H9 (cell line): ENCODE data around the gene CREB1. TPM values are rescaled to one million over a fixed set of nuclear protein-coding genes. Genes with fewer than 3 reads are reported as not detected.

Experiments used
- DNase-seq: peaks from one replicate; pipeline ENCODE4 v3.0.0-alpha.2; 2017
- H2AFZ ChIP-seq: one replicate; pipeline ENCODE4 v1.6.1; 2013; ENCODE audit warnings: mild to moderate bottlenecking, low read length, control low read depth, moderate library complexity
- H2AK5ac ChIP-seq: 2 replicates; pipeline ENCODE4 v1.6.1; 2013; ENCODE audit warnings: low read length, control low read depth, mixed read lengths; ENCODE audit not compliant: insufficient read length
- H2BK120ac ChIP-seq: one replicate; pipeline ENCODE4 v1.6.1; 2013; ENCODE audit warnings: low read depth, mild to moderate bottlenecking, low read length, control low read depth, inconsistent platforms; ENCODE audit not compliant: poor library complexity, severe bottlenecking
- H2BK12ac ChIP-seq: 2 replicates; pipeline ENCODE4 v1.6.1; 2013; ENCODE audit warnings: low read length, control low read depth, mixed read lengths, low read depth; ENCODE audit not compliant: insufficient read length
- H2BK15ac ChIP-seq: 2 replicates; pipeline ENCODE4 v1.6.1; 2013; ENCODE audit warnings: low read depth, low read length, control low read depth
- H2BK20ac ChIP-seq: one replicate; pipeline ENCODE4 v1.6.1; 2013; ENCODE audit warnings: low read depth, mild to moderate bottlenecking, low read length, control low read depth, inconsistent platforms; ENCODE audit not compliant: poor library complexity, severe bottlenecking
- H2BK5ac ChIP-seq: 2 replicates; pipeline ENCODE4 v1.6.1; 2013; ENCODE audit warnings: low read length, control low read depth, mixed read lengths; ENCODE audit not compliant: insufficient read length
- H3K14ac ChIP-seq: 2 replicates; pipeline ENCODE4 v1.6.1; 2013; ENCODE audit warnings: low read length, control low read depth; ENCODE audit not compliant: insufficient read depth
- H3K18ac ChIP-seq: 2 replicates; pipeline ENCODE4 v1.6.1; 2013; ENCODE audit warnings: low read depth, mild to moderate bottlenecking, mixed read lengths, low read length, control low read depth; ENCODE audit not compliant: insufficient read length
- H3K23ac ChIP-seq: 2 replicates; pipeline ENCODE4 v1.6.1; 2013; ENCODE audit warnings: low read length, control low read depth, mixed read lengths, low read depth; ENCODE audit not compliant: insufficient read length
- H3K23me2 ChIP-seq: 2 replicates; pipeline ENCODE4 v1.6.1; 2013; ENCODE audit warnings: low read depth, mild to moderate bottlenecking, mixed read lengths, low read length, control low read depth; ENCODE audit not compliant: insufficient read length, poor library complexity, severe bottlenecking
- H3K27ac ChIP-seq: 2 replicates; pipeline ENCODE4 v1.5.1; 2013; ENCODE audit warnings: low read length, control low read depth, mixed read lengths, low read depth; ENCODE audit not compliant: insufficient read length
- H3K27me3 ChIP-seq: 2 replicates; pipeline ENCODE4 v1.6.1; 2013; ENCODE audit warnings: low read length, control low read depth, inconsistent platforms; ENCODE audit not compliant: insufficient read depth
- H3K4ac ChIP-seq: 2 replicates; pipeline ENCODE4 v1.6.1; 2013; ENCODE audit warnings: low read depth, mild to moderate bottlenecking, control low read depth, inconsistent platforms, low read length, moderate library complexity
- H3K4me1 ChIP-seq: 2 replicates; pipeline ENCODE4 v1.6.1; 2013; ENCODE audit warnings: low read length, control low read depth, inconsistent platforms; ENCODE audit not compliant: insufficient read depth
- H3K4me2 ChIP-seq: 2 replicates; pipeline ENCODE4 v1.6.1; 2013; ENCODE audit warnings: low read length, control low read depth, mixed read lengths; ENCODE audit not compliant: insufficient read length, insufficient read depth
- H3K56ac ChIP-seq: 2 replicates; pipeline ENCODE4 v1.6.1; 2013; ENCODE audit warnings: low read depth, mild to moderate bottlenecking, mixed read lengths, low read length, control low read depth; ENCODE audit not compliant: insufficient read length
- H3K79me1 ChIP-seq: 2 replicates; pipeline ENCODE4 v1.6.1; 2013; ENCODE audit warnings: low read depth, mild to moderate bottlenecking, moderate library complexity, low read length, control low read depth, inconsistent platforms; ENCODE audit not compliant: insufficient read depth, poor library complexity, severe bottlenecking
- H3K79me2 ChIP-seq: 2 replicates; pipeline ENCODE4 v1.6.1; 2013; ENCODE audit warnings: low read length, control low read depth, inconsistent platforms; ENCODE audit not compliant: insufficient read depth
- H3K9ac ChIP-seq: 2 replicates; pipeline ENCODE4 v1.6.1; 2013; ENCODE audit warnings: low read length, control low read depth, mixed read lengths; ENCODE audit not compliant: insufficient read length; ENCODE audit errors: extremely low read depth
- H3K9me3 ChIP-seq: one replicate; pipeline ENCODE4 v1.6.1; 2013; ENCODE audit warnings: low read depth, low read length, inconsistent platforms; ENCODE audit not compliant: control insufficient read depth
- H3T11ph ChIP-seq: one replicate; pipeline ENCODE4 v1.6.1; 2013; ENCODE audit warnings: mild to moderate bottlenecking, low read length, control low read depth, inconsistent platforms
- H4K20me1 ChIP-seq: one replicate; pipeline ENCODE4 v1.6.1; 2013; ENCODE audit not compliant: control insufficient read depth, insufficient read length, insufficient read depth
- H4K5ac ChIP-seq: 2 replicates; pipeline ENCODE4 v1.6.1; 2013; ENCODE audit warnings: low read depth, mild to moderate bottlenecking, mixed read lengths, low read length, control low read depth; ENCODE audit not compliant: insufficient read length
- H4K8ac ChIP-seq: replicated peaks from 2 replicates; pipeline ENCODE4 v1.6.1; 2013; ENCODE audit warnings: low read length, control low read depth, mixed read lengths, low read depth; ENCODE audit not compliant: insufficient read length
- H4K91ac ChIP-seq: 2 replicates; pipeline ENCODE4 v1.6.1; 2013; ENCODE audit warnings: low read depth, mild to moderate bottlenecking, moderate library complexity, mixed read lengths, low read length, control low read depth; ENCODE audit not compliant: insufficient read length
- H3K27ac Mint-ChIP-seq, 3 experiments: 2 replicates in 2 of 3; 3 replicates in 1 of 3; pipeline ENCODE4 v1.8.0; 2020 to 2021; ENCODE audit warnings: mixed read lengths in 3 of 3, mild to moderate bottlenecking in 1 of 3, moderate library complexity in 1 of 3
- H3K27me3 Mint-ChIP-seq: 2 replicates; pipeline ENCODE4 v1.8.0; 2021; ENCODE audit warnings: low read depth, mild to moderate bottlenecking, moderate library complexity, mixed read lengths
- H3K36me3 Mint-ChIP-seq, 3 experiments: 2 replicates in 2 of 3; 3 replicates in 1 of 3; pipeline ENCODE4 v1.8.0; 2020 to 2021; ENCODE audit warnings: low read depth in 3 of 3, mixed read lengths in 3 of 3; ENCODE audit not compliant: insufficient read depth in 1 of 3
- H3K4me1 Mint-ChIP-seq, 2 experiments: 2 replicates each; pipeline ENCODE4 v1.8.0; 2020; ENCODE audit warnings: mixed read lengths in 2 of 2
- H3K4me3 Mint-ChIP-seq, 2 experiments: 2 replicates in 1 of 2; 3 replicates in 1 of 2; pipeline ENCODE4 v1.8.0; 2020 to 2021; ENCODE audit warnings: mild to moderate bottlenecking in 2 of 2, mixed read lengths in 2 of 2, moderate library complexity in 1 of 2
- H3K9me3 Mint-ChIP-seq, 2 experiments: 2 replicates in 1 of 2; 3 replicates in 1 of 2; pipeline ENCODE4 v1.8.0; 2020; ENCODE audit warnings: mild to moderate bottlenecking in 2 of 2, mixed read lengths in 2 of 2, moderate library complexity in 1 of 2
- WGBS: extraction: QIAGEN DNeasy Blood & Tissue Kit; methylation state at CpG from one replicate; pipeline ENCODE4 v1.1.7; 2013; ENCODE audit warnings: missing lambda C conversion rate, low lambda C conversion rate, mixed read lengths; ENCODE audit not compliant: insufficient read length; ENCODE audit errors: extremely low coverage; 5-methylcytosine and 5-hydroxymethylcytosine counted together
- total RNA-seq: library from RNA; stranded (reverse); gene quantifications from 2 replicates; pipeline ENCODE4 v1.2.1, GENCODE V29; 2021
- TF ChIP-seq, protein P1 (sequence below): fragments of 200-600 bp; sonication (generic); conservative IDR thresholded peaks from 3 replicates; pipeline ENCODE4 v1.8.0; 2021; ENCODE audit warnings: antibody characterized with exemption, mild to moderate bottlenecking

The CREB1 gene
- total RNA-seq, 1 experiment from 2014 or later: 103 TPM

- Histone ChIP-seq H3K23me2 (peaks cover 16% of the 10 kb centered on the region), H3K23ac (no peak overlapping the region), H3K4me1 (no peaks in the 10 kb centered on the region; the same call in 1 of the 2 replicates), H3K14ac (no peak overlapping the region), H4K5ac (no peak overlapping the region), H3K4me2 (no peak overlapping the region), H2BK12ac (no peak overlapping the region), H2BK120ac (no peak overlapping the region), H3K79me2 (no peaks in the 10 kb centered on the region), H2BK20ac (no peak overlapping the region), H3K27me3 (no peaks in the 10 kb centered on the region), H2BK5ac (no peak overlapping the region), H4K8ac (no peak overlapping the region), H3K4ac (no peak overlapping the region), H3K27ac (no peak overlapping the region), H3T11ph (no peak overlapping the region), H2BK15ac (no peak overlapping the region), H3K18ac (no peak overlapping the region), H3K9me3 (no peaks in the 10 kb centered on the region), H3K79me1 (peaks cover 2% of the 10 kb centered on the region), H2AK5ac (no peak overlapping the region), H3K56ac (no peak overlapping the region), H4K20me1 (no peaks in the 10 kb centered on the region), H2AFZ (no peak overlapping the region), H4K91ac (no peak overlapping the region), H3K9ac (no peak overlapping the region)
- H3K36me3 Mint-ChIP-seq: peaks cover 33 to 71% (median 65%) of the 10 kb centered on the region in 3 experiments; a peak in 6 of 7 replicates
- TF ChIP-seq, protein P1, sequence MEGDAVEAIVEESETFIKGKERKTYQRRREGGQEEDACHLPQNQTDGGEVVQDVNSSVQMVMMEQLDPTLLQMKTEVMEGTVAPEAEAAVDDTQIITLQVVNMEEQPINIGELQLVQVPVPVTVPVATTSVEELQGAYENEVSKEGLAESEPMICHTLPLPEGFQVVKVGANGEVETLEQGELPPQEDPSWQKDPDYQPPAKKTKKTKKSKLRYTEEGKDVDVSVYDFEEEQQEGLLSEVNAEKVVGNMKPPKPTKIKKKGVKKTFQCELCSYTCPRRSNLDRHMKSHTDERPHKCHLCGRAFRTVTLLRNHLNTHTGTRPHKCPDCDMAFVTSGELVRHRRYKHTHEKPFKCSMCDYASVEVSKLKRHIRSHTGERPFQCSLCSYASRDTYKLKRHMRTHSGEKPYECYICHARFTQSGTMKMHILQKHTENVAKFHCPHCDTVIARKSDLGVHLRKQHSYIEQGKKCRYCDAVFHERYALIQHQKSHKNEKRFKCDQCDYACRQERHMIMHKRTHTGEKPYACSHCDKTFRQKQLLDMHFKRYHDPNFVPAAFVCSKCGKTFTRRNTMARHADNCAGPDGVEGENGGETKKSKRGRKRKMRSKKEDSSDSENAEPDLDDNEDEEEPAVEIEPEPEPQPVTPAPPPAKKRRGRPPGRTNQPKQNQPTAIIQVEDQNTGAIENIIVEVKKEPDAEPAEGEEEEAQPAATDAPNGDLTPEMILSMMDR: no peak
- no peak overlapping the region for H3K4me3 Mint-ChIP-seq
- DNase-seq: no peak
- H3K27ac Mint-ChIP-seq: no peak overlapping the region; a peak in 1 of 7 replicates
- H3K9me3 Mint-ChIP-seq: no peaks in the 10 kb centered on the region
- WGBS: no CpG with 5 or more reads among the region's 10 CpGs
- H3K27me3 Mint-ChIP-seq: no peaks in the 10 kb centered on the region
- peaks cover 14 to 16% of the 10 kb centered on the region in 2 experiments for H3K4me1 Mint-ChIP-seq
Measured at GRCh38 chr2:207621501-207622039, 91.8 kb downstream of the CREB1 start.
